ENCODE data around the gene RNF112.

Gene RNF112

GRCh38 chr17:19410091-19410490 lies 941 bp upstream of the RNF112 start:
- TF ChIP-seq, protein P1, sequence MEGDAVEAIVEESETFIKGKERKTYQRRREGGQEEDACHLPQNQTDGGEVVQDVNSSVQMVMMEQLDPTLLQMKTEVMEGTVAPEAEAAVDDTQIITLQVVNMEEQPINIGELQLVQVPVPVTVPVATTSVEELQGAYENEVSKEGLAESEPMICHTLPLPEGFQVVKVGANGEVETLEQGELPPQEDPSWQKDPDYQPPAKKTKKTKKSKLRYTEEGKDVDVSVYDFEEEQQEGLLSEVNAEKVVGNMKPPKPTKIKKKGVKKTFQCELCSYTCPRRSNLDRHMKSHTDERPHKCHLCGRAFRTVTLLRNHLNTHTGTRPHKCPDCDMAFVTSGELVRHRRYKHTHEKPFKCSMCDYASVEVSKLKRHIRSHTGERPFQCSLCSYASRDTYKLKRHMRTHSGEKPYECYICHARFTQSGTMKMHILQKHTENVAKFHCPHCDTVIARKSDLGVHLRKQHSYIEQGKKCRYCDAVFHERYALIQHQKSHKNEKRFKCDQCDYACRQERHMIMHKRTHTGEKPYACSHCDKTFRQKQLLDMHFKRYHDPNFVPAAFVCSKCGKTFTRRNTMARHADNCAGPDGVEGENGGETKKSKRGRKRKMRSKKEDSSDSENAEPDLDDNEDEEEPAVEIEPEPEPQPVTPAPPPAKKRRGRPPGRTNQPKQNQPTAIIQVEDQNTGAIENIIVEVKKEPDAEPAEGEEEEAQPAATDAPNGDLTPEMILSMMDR (IDR thresholded peaks at IDR 0.05; ENCODE audit: low read depth, low read length, missing control alignments): no peak
- Histone ChIP-seq H3K27me3 (replicated peaks) (peaks cover 2% of the 10 kb centered on the region), H3K4me3 (ENCODE audit: low read depth, low read length) (no peak overlapping the region), H3K36me3 (replicated peaks) (no peaks in the 10 kb centered on the region), H3K27ac (no peak overlapping the region)
- in situ Hi-C loops (cut with HindIII; ENCODE audit: low pct_ligation_motif_present, low sequenced_read_pairs): no loop called here
- no peak for DNase-seq

DNA sequence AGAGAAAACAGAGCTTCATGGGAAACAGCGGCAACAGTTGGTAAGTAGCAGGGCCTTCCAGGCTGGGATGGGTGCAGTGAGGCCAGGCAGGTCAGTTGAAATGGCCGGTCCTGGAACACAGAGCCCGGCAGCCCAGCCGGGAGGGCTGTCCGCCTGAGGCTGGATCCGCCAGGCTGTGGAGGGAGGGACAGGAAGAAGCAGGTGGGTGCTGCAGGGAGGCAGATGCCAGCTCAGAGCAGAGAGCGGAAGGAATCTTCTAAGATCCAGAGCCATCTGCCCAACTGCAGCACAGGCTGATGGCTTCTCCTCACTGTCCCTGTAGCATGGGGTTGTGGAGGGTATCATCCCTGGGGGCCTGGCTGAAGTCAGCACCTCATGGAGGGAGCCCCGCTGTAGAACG lies 599 bp downstream of the RNF112 start:
- TF ChIP-seq, protein P1 (IDR thresholded peaks at IDR 0.05; ENCODE audit: low read depth, low read length, missing control alignments): no peak
- no peaks in the 10 kb centered on the region for H3K36me3 ChIP-seq (replicated peaks)
- in situ Hi-C loops (cut with HindIII; ENCODE audit: low pct_ligation_motif_present, low sequenced_read_pairs): no loop called here
- H3K27ac ChIP-seq: no peak overlapping the region
- no peak for DNase-seq
- H3K27me3 ChIP-seq (replicated peaks): peaks cover 2% of the 10 kb centered on the region
- no peak overlapping the region for H3K4me3 ChIP-seq (ENCODE audit: low read depth, low read length)

GRCh38 chr17:19412510-19412909 lies 1.5 kb downstream of the RNF112 start:
- Histone ChIP-seq H3K27me3 (replicated peaks) (peaks cover 2% of the 10 kb centered on the region), H3K36me3 (replicated peaks) (no peaks in the 10 kb centered on the region), H3K27ac (no peak overlapping the region), H3K4me3 (ENCODE audit: low read depth, low read length) (no peak overlapping the region)
- TF ChIP-seq, protein P1 (IDR thresholded peaks at IDR 0.05; ENCODE audit: low read depth, low read length, missing control alignments): no peak
- in situ Hi-C loops (cut with HindIII; ENCODE audit: low pct_ligation_motif_present, low sequenced_read_pairs): no loop called here
- no peak for DNase-seq

- no peak for DNase-seq
- Histone ChIP-seq H3K27me3 (replicated peaks) (peaks cover 2% of the 10 kb centered on the region), H3K27ac (no peak overlapping the region), H3K36me3 (replicated peaks) (no peaks in the 10 kb centered on the region), H3K4me3 (ENCODE audit: low read depth, low read length) (no peak overlapping the region)
- TF ChIP-seq, protein P1 (IDR thresholded peaks at IDR 0.05; ENCODE audit: low read depth, low read length, missing control alignments): no peak
- in situ Hi-C loops (cut with HindIII; ENCODE audit: low pct_ligation_motif_present, low sequenced_read_pairs): no loop called here
Measured at GRCh38 chr17:19412984-19413383, 2.0 kb downstream of the RNF112 start.

DNA sequence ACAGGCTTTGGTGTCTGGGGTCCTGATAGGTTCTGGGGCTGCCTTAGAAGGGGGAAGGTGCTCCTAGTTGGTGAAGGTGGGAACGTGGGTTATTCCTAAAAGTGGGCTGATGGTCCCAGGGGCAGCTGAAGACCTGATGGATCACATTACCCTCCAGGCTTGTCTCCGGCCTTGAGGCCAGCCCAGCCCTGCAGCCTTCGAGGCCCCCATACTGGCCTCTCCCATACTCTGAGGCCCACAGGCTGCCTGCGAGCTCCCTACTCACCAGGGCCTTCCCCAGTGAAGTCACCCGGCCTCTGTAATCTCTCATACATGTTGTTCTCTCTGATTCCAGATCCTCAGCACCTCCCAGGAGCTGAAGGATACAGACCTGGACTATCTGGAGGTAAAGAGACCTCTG lies 2.7 kb downstream of the RNF112 start:
- in situ Hi-C loops (cut with HindIII; ENCODE audit: low pct_ligation_motif_present, low sequenced_read_pairs): no loop called here
- TF ChIP-seq, protein P1 (IDR thresholded peaks at IDR 0.05; ENCODE audit: low read depth, low read length, missing control alignments): no peak

More for the DNA sequence above, 2.7 kb downstream of the RNF112 start:
- Histone ChIP-seq H3K4me3 (ENCODE audit: low read depth, low read length) (no peak overlapping the region), H3K27ac (no peak overlapping the region), H3K27me3 (replicated peaks) (peaks cover 2% of the 10 kb centered on the region), H3K36me3 (replicated peaks) (no peaks in the 10 kb centered on the region)
- DNase-seq: no peak

All from brain microvascular endothelial cell (primary cell).